ENCODE results near the gene RDM1.

Gene RDM1

DNA sequence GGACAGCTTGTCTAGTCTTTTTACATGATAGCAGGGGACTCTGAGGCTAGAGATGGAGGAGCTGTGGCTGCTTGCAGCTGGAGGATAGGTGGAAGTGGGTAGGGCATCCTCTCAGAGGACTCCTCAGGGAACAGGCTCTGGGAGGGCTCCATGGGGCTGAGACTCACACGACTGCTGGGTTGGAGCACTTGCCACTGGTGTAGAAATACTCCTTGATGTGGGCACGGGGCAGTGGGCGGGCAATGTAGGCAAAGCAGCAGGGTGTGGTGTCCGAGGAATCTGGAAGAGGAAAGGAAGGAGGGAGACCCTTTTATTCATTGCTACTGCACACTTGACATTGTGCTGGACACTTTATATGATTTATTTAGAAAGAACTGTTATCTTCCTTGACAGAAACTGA, 52.2 kb downstream of the RDM1 start:
- DNase-seq (ENCODE audit: low spot score), result no peak
- Histone ChIP-seq H3K27ac (no peak overlapping the region), H3K4me3 (no peak overlapping the region)
- TF ChIP-seq, protein P1, sequence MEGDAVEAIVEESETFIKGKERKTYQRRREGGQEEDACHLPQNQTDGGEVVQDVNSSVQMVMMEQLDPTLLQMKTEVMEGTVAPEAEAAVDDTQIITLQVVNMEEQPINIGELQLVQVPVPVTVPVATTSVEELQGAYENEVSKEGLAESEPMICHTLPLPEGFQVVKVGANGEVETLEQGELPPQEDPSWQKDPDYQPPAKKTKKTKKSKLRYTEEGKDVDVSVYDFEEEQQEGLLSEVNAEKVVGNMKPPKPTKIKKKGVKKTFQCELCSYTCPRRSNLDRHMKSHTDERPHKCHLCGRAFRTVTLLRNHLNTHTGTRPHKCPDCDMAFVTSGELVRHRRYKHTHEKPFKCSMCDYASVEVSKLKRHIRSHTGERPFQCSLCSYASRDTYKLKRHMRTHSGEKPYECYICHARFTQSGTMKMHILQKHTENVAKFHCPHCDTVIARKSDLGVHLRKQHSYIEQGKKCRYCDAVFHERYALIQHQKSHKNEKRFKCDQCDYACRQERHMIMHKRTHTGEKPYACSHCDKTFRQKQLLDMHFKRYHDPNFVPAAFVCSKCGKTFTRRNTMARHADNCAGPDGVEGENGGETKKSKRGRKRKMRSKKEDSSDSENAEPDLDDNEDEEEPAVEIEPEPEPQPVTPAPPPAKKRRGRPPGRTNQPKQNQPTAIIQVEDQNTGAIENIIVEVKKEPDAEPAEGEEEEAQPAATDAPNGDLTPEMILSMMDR (IDR thresholded peaks at IDR 0.05), result no peak

DNA sequence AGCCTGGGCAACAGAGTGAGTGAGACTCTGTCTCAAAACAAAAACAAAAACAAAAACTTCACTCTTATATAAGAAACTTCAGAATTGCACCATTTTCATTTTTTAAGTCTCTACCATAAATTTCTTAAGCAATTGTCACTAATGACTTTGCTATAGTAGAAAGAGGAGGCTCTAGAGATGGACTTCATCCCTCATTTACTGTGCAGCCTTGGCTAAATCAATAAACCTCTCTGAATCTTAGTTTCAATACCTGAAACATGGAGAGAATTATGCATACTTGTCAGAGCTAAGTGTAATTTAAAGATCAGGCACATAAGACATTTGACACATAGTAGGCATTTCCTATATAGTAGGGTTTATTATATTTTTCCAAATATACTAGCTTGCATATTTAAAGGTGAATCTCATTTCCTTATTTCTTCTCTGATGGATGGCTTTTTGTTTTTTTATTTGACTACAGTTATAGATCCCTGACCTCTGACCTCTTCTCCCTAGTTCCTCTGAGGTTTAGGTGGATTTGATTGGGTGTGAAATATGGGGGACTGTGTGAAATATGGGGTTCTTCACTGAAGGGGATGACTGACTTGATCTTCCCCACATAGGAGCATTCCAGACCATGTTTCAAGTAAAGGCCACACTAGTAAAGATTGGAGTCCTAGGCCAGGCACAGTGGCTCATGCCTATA, 53.1 kb downstream of the RDM1 start:
- TF ChIP-seq, protein P1 (IDR thresholded peaks at IDR 0.05), result no peak
- H3K4me3 ChIP-seq, result no peak overlapping the region
- H3K27ac ChIP-seq, result no peak overlapping the region
- DNase-seq (ENCODE audit: low spot score), result no peak

DNA sequence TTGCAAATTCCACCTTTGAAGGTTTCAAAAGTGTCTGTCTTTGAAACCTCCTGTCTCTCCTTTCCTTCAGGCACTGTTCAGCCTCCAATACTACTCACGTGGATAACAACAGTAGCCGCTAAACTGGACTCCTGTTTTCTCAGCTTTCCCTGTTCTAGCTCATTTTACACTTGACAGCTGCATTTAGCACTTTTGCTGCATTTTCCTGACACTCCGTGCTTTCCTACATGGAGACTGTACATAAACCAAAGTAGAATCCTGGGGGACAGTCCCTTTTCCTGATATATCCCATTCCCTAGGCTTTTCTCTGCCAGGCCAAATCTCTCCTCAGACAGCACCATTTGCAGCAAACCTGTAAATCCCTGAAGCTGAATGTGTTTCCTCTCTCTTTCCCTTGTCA, 54.0 kb downstream of the RDM1 start:
- TF ChIP-seq, protein P1 (IDR thresholded peaks at IDR 0.05), result no peak
- H3K27ac ChIP-seq, result no peak overlapping the region
- no peak overlapping the region for H3K4me3 ChIP-seq
- DNase-seq (ENCODE audit: low spot score), result no peak

DNA sequence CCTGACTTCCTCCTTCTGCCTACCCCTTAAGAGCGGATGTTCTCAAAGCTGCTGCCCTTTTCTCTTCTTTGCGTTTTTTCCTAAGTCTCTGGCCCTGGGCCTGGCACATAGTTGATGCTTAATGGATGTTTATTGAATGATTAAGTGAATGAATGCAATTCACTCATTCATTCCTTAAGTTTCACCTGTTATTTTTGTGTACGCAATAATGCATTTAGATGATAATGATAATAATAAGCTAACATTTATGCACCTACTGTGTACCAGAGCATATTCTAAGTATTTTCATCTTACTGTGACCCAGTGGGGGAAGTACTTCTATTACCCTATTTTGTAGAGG, 54.8 kb downstream of the RDM1 start:
- H3K4me3 ChIP-seq, result no peak overlapping the region
- TF ChIP-seq, protein P1 (IDR thresholded peaks at IDR 0.05), result no peak
- peak overlapping the region in 1 of 2 donors; percentile 25 for H3K27ac ChIP-seq
- no peak for DNase-seq (ENCODE audit: low spot score)

DNA sequence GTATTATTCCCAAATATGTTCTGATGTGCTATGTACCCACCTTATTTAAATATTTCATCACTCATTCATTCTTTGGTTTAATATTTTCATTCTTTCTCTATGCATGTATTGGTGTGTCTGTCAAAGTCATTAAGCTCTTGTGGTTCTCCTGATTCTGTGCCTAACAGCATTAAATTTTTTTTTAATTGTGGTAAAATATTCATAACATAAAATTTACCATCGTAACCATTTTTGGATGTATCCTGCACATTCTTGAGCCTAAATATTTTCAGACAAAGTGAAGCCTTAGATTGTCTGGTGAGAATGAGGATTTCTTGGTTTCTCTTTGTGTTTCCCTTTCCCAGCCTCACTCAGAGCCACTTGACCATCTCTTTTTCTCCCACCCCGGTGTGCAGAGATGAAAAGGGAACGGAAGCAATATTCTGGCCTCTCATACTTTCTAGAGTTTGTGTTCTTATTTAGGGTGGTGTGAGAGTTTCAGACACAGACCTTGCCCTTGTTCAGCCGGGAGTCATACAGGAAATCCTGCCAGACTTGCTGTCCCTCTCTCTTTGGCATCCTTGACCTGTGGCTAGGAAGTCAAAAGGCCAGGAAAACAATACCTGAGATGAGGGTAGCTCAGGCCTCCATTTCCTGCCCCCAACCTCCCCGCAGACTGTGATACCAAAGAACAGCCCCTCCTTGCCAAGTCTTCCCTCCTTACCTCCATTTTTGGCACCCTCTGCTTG, 55.3 kb downstream of the RDM1 start:
- Histone ChIP-seq H3K27ac (peak overlapping the region in 1 of 2 donors; percentile 25), H3K4me3 (no peak overlapping the region)
- no peak for DNase-seq (ENCODE audit: low spot score)
- TF ChIP-seq, protein P1 (IDR thresholded peaks at IDR 0.05), result no peak

DNA sequence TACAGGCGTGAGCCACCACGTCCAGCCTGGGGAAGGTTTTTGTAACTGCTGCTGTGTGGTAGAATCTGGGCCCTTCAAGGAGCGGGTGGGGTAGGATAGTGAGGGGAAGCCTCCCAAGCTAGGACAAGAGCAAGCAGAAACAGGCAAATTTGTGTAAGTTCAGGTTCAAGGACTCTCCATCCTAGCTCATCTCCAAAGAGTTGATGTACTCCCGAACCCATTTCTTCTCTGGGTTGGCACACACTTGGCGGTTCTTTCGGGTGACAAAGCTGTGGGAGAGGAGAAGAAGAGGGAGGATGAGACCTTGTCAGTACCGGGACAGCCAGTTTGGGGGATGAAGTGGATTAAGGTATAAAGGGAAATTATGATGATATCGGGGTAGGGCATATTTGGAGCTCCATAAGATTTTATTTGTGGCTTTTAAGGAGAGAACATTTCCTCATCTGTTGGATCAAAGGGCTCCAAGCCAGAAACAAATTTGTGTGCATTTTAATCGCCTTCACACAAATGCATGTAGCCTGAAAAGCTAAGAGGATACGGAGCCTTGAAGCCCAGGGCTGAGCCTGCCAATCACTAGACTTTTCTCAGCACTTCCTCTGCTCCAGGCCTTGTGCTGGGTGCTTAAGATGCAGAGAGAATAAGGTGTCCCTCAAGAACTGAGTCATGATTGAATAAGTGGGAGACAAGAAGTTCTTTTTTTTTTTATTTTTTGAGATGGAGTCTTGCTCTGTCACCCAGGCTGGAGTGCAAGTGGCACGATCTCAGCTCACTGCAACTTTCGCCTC, 58.2 kb downstream of the RDM1 start:
- Histone ChIP-seq H3K4me3 (no peak overlapping the region), H3K27ac (no peak overlapping the region)
- no peak for DNase-seq (ENCODE audit: low spot score)
- TF ChIP-seq, protein P1 (IDR thresholded peaks at IDR 0.05), result no peak

Data from coronary artery (tissue), 2 donors.